MM.1S (cell line): Measurements from ENCODE around the gene NOTUM.
"Not testable (repeated sequence)": the region's sequence is repeated elsewhere in the genome, so short reads cannot be mapped to it uniquely, and the experiment has no call there.

Experiments
- DNase-seq: peaks from one replicate; pipeline ENCODE4 v3.0.0-alpha.2; 2015
- H2AFZ ChIP-seq: fragments of 300-600 bp; sonication (generic); 2 replicates; pipeline ENCODE4 v1.6.0; 2016; ENCODE audit warnings: antibody characterized with exemption, low read length
- H3F3A ChIP-seq: fragments of 300-600 bp; sonication (generic); 2 replicates; pipeline ENCODE4 v1.6.1; 2016; ENCODE audit warnings: mild to moderate bottlenecking, antibody characterized with exemption, low read length, moderate library complexity, mixed read lengths; ENCODE audit not compliant: insufficient read depth
- H3K27ac ChIP-seq: fragments of 300-600 bp; sonication (generic); 2 replicates; pipeline ENCODE4 v1.5.1; 2016; ENCODE audit warnings: mild to moderate bottlenecking, low read length
- H3K27me3 ChIP-seq: fragments of 300-600 bp; sonication (generic); replicated peaks from 2 replicates; pipeline ENCODE4 v1.6.0; 2016; ENCODE audit warnings: low read length; ENCODE audit not compliant: insufficient read depth
- H3K36me3 ChIP-seq: fragments of 300-600 bp; sonication (generic); replicated peaks from 2 replicates; pipeline ENCODE4 v1.6.1; 2016; ENCODE audit warnings: mild to moderate bottlenecking, low read length, mixed read lengths; ENCODE audit not compliant: insufficient read depth
- H3K4me1 ChIP-seq: fragments of 300-600 bp; sonication (generic); 2 replicates; pipeline ENCODE4 v1.6.1; 2016; ENCODE audit warnings: low read length, mixed read lengths
- H3K4me2 ChIP-seq: fragments of 300-600 bp; sonication (generic); 2 replicates; pipeline ENCODE4 v1.6.0; 2016; ENCODE audit warnings: low read depth, low read length
- H3K4me3 ChIP-seq: fragments of 300-600 bp; sonication (generic); 2 replicates; pipeline ENCODE4 v1.5.1; 2016; ENCODE audit warnings: low read length, mixed read lengths
- H3K79me2 ChIP-seq: fragments of 300-600 bp; sonication (generic); 2 replicates; pipeline ENCODE4 v1.6.1; 2016; ENCODE audit warnings: mixed run types, low read length, mixed read lengths
- H3K9ac ChIP-seq: fragments of 300-600 bp; sonication (generic); 2 replicates; pipeline ENCODE4 v1.6.1; 2016; ENCODE audit warnings: low read length, mixed read lengths
- H3K9me2 ChIP-seq: fragments of 300-600 bp; sonication (generic); replicated peaks from 2 replicates; pipeline ENCODE4 v1.6.1; 2016; ENCODE audit warnings: mild to moderate bottlenecking, low read length, mixed read lengths; ENCODE audit not compliant: insufficient read depth
- H3K9me3 ChIP-seq: fragments of 300-600 bp; sonication (generic); replicated peaks from 2 replicates; pipeline ENCODE4 v1.6.1; 2016; ENCODE audit warnings: mild to moderate bottlenecking, low read length, mixed read lengths; ENCODE audit not compliant: insufficient read depth
- H4K20me1 ChIP-seq: fragments of 300-600 bp; sonication (generic); 2 replicates; pipeline ENCODE4 v1.6.1; 2016; ENCODE audit warnings: mild to moderate bottlenecking, low read length, moderate library complexity, mixed read lengths; ENCODE audit not compliant: insufficient read depth
- EZH2 ChIP-seq: fragments of 300-600 bp; sonication (generic); optimal IDR thresholded peaks from 2 replicates; pipeline ENCODE3; 2017; ENCODE audit warnings: low read depth, mild to moderate bottlenecking, antibody characterized with exemption, low read length, mixed read lengths
- EZH2phosphoT487 ChIP-seq: fragments of 300-600 bp; sonication (generic); IDR thresholded peaks from 2 replicates; pipeline ENCODE4 v1.6.1; 2018; ENCODE audit warnings: antibody characterized with exemption, low read length
- TF ChIP-seq, protein P1 (sequence below): fragments of 300-600 bp; sonication (generic); IDR thresholded peaks from 2 replicates; pipeline ENCODE4 v1.5.1; 2016; ENCODE audit warnings: antibody characterized with exemption, low read length, mixed read lengths

NOTUM gene

DNA sequence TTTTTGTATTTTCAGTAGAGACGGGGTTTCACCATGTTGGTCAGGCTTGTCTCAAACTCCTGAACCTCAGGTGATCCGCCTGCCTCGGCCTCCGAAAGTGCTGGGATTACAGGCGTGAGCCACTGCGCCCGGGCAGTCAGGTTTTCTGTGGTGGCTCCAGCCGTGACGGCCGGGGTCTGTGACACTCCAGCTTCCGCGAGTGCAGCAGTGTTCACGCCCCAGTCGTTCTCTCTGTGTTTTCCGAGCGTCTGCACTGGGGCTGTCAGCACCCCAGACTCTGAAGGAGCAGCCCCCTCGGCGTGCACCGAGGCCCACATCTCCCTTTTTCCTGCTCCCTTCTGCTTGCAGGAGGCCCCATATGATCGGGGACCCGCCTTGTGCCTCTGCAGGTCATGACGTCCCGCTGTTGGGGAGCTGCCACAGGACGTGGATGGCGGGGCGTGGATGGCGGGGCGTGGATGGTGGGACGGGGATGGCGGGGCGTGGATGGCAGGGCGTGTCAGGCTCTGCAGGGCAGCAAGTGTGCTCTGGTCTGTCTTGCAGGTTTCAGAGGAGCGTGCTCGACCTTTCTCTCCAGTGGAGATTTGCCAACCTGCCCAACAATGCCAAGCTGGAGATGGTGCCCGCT is 22.1 kb upstream of the NOTUM start:
- Histone ChIP-seq H3K27ac (no peak overlapping the region), H3K27me3 (no peaks in the 10 kb centered on the region), H4K20me1 (no peaks in the 10 kb centered on the region), H3K9me2 (no peaks in the 10 kb centered on the region), H3K4me1 (peaks cover 8% of the 10 kb centered on the region), H3K9me3 (no peaks in the 10 kb centered on the region), H3K4me3 (no peak overlapping the region), H2AFZ (no peak overlapping the region), H3F3A (peaks cover 11% of the 10 kb centered on the region; the same call in 1 of the 2 replicates), H3K36me3 (no peaks in the 10 kb centered on the region), H3K4me2 (no peak overlapping the region), H3K79me2 (peaks cover 9% of the 10 kb centered on the region; the same call in 1 of the 2 replicates), H3K9ac (no peak overlapping the region)
- no peak for DNase-seq
- no peak for TF ChIP-seq EZH2phosphoT487
- TF ChIP-seq, protein P1, sequence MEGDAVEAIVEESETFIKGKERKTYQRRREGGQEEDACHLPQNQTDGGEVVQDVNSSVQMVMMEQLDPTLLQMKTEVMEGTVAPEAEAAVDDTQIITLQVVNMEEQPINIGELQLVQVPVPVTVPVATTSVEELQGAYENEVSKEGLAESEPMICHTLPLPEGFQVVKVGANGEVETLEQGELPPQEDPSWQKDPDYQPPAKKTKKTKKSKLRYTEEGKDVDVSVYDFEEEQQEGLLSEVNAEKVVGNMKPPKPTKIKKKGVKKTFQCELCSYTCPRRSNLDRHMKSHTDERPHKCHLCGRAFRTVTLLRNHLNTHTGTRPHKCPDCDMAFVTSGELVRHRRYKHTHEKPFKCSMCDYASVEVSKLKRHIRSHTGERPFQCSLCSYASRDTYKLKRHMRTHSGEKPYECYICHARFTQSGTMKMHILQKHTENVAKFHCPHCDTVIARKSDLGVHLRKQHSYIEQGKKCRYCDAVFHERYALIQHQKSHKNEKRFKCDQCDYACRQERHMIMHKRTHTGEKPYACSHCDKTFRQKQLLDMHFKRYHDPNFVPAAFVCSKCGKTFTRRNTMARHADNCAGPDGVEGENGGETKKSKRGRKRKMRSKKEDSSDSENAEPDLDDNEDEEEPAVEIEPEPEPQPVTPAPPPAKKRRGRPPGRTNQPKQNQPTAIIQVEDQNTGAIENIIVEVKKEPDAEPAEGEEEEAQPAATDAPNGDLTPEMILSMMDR: no peak
- TF ChIP-seq EZH2: no peak

DNA sequence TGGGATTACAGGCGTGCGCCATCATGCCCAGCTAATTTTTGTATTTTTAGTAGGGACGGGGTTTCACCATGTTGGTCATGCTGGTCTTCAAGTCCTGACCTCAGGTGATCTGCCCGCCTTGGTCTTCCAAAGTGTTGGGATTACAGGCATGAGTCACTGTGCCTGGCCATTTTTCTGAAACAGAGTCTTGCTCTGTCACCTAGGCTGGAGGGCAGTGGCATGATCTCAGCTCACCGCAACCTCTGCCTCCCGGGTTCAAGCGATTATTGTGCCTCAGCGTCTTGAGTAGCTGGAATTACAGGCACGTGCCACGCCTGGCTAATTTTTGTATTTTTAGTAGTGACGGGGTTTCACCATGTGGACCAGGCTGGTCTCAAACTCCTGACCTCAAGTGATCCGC is 20.5 kb upstream of the NOTUM start:
- peaks cover 12% of the 10 kb centered on the region for H3K4me1 ChIP-seq
- H3K36me3 ChIP-seq, H3K4me3 ChIP-seq, H4K20me1 ChIP-seq, DNase-seq, H3K9me3 ChIP-seq, H3K4me2 ChIP-seq, H3K27me3 ChIP-seq, H3K79me2 ChIP-seq, H3K9ac ChIP-seq, H3K27ac ChIP-seq, H3K9me2 ChIP-seq, H2AFZ ChIP-seq: not testable (repeated sequence)
- H3F3A ChIP-seq: peaks cover 11% of the 10 kb centered on the region; the same call in 1 of the 2 replicates

DNA sequence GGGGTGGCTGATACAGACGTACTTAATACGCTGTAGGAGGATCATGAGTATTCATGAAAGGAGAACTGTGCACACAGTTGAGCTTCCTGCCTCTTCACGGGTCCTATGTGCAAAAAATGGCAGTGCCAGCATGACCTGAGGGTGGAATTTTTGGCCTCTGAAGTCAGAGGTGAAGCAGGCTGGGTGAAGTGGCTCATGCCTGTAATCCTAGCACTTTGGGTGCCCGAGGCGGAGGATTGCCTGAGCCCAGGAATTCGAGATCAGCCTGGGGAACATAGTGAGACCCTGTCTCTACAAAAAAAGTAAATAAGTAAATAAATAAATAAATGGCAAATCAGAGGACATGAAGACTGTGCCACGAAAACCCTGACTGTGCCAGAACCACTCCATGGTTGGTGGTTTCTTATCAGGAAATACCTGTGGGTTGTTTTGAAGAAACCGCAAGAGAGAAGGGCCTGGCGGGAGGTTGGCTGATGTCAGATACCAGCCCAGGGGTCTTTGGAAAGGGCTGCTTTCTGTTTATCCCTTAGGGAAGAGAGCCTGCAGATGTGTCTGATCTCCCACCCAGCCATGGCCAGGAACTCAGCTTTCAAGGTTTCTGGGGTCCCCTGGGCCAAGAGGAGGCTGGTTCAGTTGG is 19.8 kb upstream of the NOTUM start:
- TF ChIP-seq EZH2 (no peak), EZH2phosphoT487 (no peak)
- TF ChIP-seq, protein P1: no peak
- DNase-seq: peak; percentile 57
- Histone ChIP-seq H3K9ac (no peak overlapping the region), H2AFZ (no peak overlapping the region), H3K4me2 (peak overlapping the region; percentile 6; the same call in 1 of the 2 replicates), H3K36me3 (no peaks in the 10 kb centered on the region), H3K9me2 (no peaks in the 10 kb centered on the region), H3K4me1 (peaks cover 13% of the 10 kb centered on the region), H3K27ac (no peak overlapping the region), H3K79me2 (peaks cover 9% of the 10 kb centered on the region; the same call in 1 of the 2 replicates), H3K4me3 (no peak overlapping the region), H3F3A (peaks cover 11% of the 10 kb centered on the region; the same call in 1 of the 2 replicates), H3K9me3 (no peaks in the 10 kb centered on the region), H4K20me1 (no peaks in the 10 kb centered on the region), H3K27me3 (peaks cover 7% of the 10 kb centered on the region)

DNA sequence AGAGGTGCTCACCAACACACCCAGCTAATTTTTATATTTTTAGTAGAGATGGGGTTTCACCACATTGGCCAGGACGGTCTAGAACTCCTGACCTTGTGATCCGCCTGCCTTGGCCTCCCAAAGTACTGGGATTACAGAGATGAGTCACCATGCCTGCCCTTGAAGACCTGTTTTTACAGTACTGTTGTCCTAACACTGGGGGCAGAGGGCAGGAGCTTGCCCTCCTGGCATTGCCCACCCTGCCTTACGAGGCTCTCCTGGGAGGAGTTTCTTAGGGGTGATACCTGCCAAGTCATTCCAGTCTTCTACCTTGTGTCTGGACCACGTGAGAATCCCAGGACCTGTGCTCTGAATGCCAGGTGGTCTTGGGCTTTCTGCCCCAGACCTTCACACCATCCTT is 19.1 kb upstream of the NOTUM start:
- Histone ChIP-seq H3K9ac (no peak overlapping the region), H4K20me1 (no peaks in the 10 kb centered on the region)

More for the DNA sequence above, 19.1 kb upstream of the NOTUM start:
- H3K4me2 ChIP-seq: peak overlapping the region; percentile 6; the same call in 1 of the 2 replicates
- H3K9me2 ChIP-seq: no peaks in the 10 kb centered on the region
- H3K27ac ChIP-seq: no peak overlapping the region
- DNase-seq: no peak
- H2AFZ ChIP-seq: no peak overlapping the region
- peaks cover 9% of the 10 kb centered on the region; the same call in 1 of the 2 replicates for H3K79me2 ChIP-seq
- H3K4me1 ChIP-seq: peaks cover 13% of the 10 kb centered on the region
- H3F3A ChIP-seq: peaks cover 11% of the 10 kb centered on the region; the same call in 1 of the 2 replicates
- H3K36me3 ChIP-seq: no peaks in the 10 kb centered on the region
- TF ChIP-seq EZH2 (no peak), EZH2phosphoT487 (no peak)
- TF ChIP-seq, protein P1: no peak
- H3K9me3 ChIP-seq: no peaks in the 10 kb centered on the region
- no peak overlapping the region for H3K4me3 ChIP-seq
- H3K27me3 ChIP-seq: peaks cover 9% of the 10 kb centered on the region
